H1 (cell line): Measurements from ENCODE around the gene VAT1. TPM values are rescaled to one million over a fixed set of nuclear protein-coding genes. Genes with fewer than 3 reads are reported as not detected.

ENCODE experiments used
- BRCA1 ChIP-seq: IDR thresholded peaks from 2 replicates; pipeline ENCODE4 v1.6.1; 2012; ENCODE audit warnings: low read depth, low read length, improper control_type of control experiment
- HDAC2 ChIP-seq, 2 experiments: fragments of 300-600 bp in 1 of 2; sonication (generic) in 1 of 2; IDR thresholded peaks; 2 replicates each; pipeline ENCODE4 v1.6.1; 2011 to 2012; ENCODE audit warnings: low read depth in 2 of 2, low read length in 2 of 2, mild to moderate bottlenecking in 2 of 2, moderate library complexity in 2 of 2, borderline replicate concordance in 1 of 2, inconsistent platforms in 1 of 2
- RXRA ChIP-seq: IDR thresholded peaks from 2 replicates; pipeline ENCODE4 v1.6.1; 2011; ENCODE audit warnings: low read depth, mild to moderate bottlenecking, low read length, moderate library complexity; ENCODE audit not compliant: insufficient read depth
- polyA plus RNA-seq, 7 experiments: library from polyadenylated mRNA; depleted of rRNA in 3 of 7; stranded (reverse) in 5 of 7; unstranded in 2 of 7; fragments of >200 nt in 5 of 7; fragments of 200-250 nt in 2 of 7; gene quantifications; 1 replicate in 5 of 7; 2 replicates in 1 of 7; 4 replicates in 1 of 7; pipeline versions ENCODE4 v1.2.1 to v1.2.3, GENCODE V29; 2011 to 2013; ENCODE audit warnings: missing spikeins in 2 of 7, mixed read lengths in 2 of 7
- total RNA-seq: library from RNA; stranded (reverse); fragmentation: NEBNext Ultra II Directional; extraction: Animal tissue kit (Norgen Biotek cat#: 25700); gene quantifications from 2 replicates; pipeline ENCODE4 v1.2.1, GENCODE V29; 2021

VAT1 gene
- total and polyA plus RNA-seq, 2 of the 8 experiments (the other 6 are each of a cell fraction or from before 2014, with no cell fraction given), result 200 to 295 TPM

- TF ChIP-seq BRCA1 (no peak), HDAC2 (IDR thresholded peaks at IDR 0.05; ENCODE audit: borderline replicate concordance in 1 of 2, low read depth in 2 of 2, low read length in 2 of 2) (no peak), RXRA (no peak)
- TF ChIP-seq, all 59 proteins: peak for 0
Observed at GRCh38 chr17:43070257-43070656, 48.1 kb upstream of the VAT1 start (continued).
